Mesendoderm (in vitro differentiated cells): Measurements from ENCODE around the gene CTIF.

Source experiments
- DNase-seq: peaks from one replicate; pipeline ENCODE4 v3.0.0; 2013
- H2AK5ac ChIP-seq: 2 replicates; pipeline ENCODE4 v1.6.1; 2013; ENCODE audit warnings: low read length, inconsistent platforms
- H2BK120ac ChIP-seq: 2 replicates; pipeline ENCODE4 v1.6.1; 2013; ENCODE audit warnings: low read depth, mild to moderate bottlenecking, low read length, moderate library complexity, mixed read lengths
- H2BK15ac ChIP-seq: replicated peaks from 2 replicates; pipeline ENCODE4 v1.6.1; 2013; ENCODE audit warnings: low read depth, mild to moderate bottlenecking, moderate library complexity
- H2BK5ac ChIP-seq: 2 replicates; pipeline ENCODE4 v1.6.1; 2013; ENCODE audit warnings: low read length, inconsistent platforms
- H3K18ac ChIP-seq: 2 replicates; pipeline ENCODE4 v1.6.1; 2013; ENCODE audit warnings: mild to moderate bottlenecking, low read length, mixed read lengths
- H3K23ac ChIP-seq: one replicate; pipeline ENCODE4 v1.6.1; 2013; ENCODE audit warnings: low read length
- H3K27ac ChIP-seq: 2 replicates; pipeline ENCODE4 v1.5.1; 2013; ENCODE audit warnings: low read depth, mild to moderate bottlenecking, inconsistent platforms, low read length, moderate library complexity
- H3K27me3 ChIP-seq: 2 replicates; pipeline ENCODE4 v1.6.1; 2013; ENCODE audit warnings: low read length, control low read depth, mild to moderate bottlenecking, inconsistent platforms; ENCODE audit not compliant: insufficient read depth, poor library complexity
- H3K36me3 ChIP-seq: 2 replicates; pipeline ENCODE4 v1.6.1; 2013; ENCODE audit warnings: low read length, inconsistent platforms; ENCODE audit not compliant: control insufficient read depth, insufficient read depth
- H3K4ac ChIP-seq: one replicate; pipeline ENCODE4 v1.6.1; 2013; ENCODE audit warnings: low read depth, mild to moderate bottlenecking, low read length, moderate library complexity
- H3K4me1 ChIP-seq: 2 replicates; pipeline ENCODE4 v1.6.1; 2013; ENCODE audit warnings: low read depth, low read length, inconsistent platforms; ENCODE audit not compliant: control insufficient read depth
- H3K4me2 ChIP-seq: 2 replicates; pipeline ENCODE4 v1.6.1; 2013; ENCODE audit warnings: low read length
- H3K4me3 ChIP-seq: 2 replicates; pipeline ENCODE4 v1.5.1; 2013; ENCODE audit warnings: mild to moderate bottlenecking, low read length
- H3K56ac ChIP-seq: one replicate; pipeline ENCODE4 v1.6.1; 2013; ENCODE audit warnings: low read length
- H3K79me1 ChIP-seq: 2 replicates; pipeline ENCODE4 v1.6.1; 2013; ENCODE audit warnings: low read length, inconsistent platforms
- H3K79me2 ChIP-seq: 2 replicates; pipeline ENCODE4 v1.6.1; 2013; ENCODE audit warnings: mild to moderate bottlenecking, low read length; ENCODE audit not compliant: control insufficient read depth, insufficient read depth
- H3K9ac ChIP-seq: 2 replicates; pipeline ENCODE4 v1.6.1; 2013; ENCODE audit warnings: low read length, inconsistent platforms
- H4K5ac ChIP-seq: one replicate; pipeline ENCODE4 v1.6.1; 2013; ENCODE audit warnings: low read length
- H4K8ac ChIP-seq: one replicate; pipeline ENCODE4 v1.6.1; 2013; ENCODE audit warnings: low read depth, mild to moderate bottlenecking, control low read depth, low read length, moderate library complexity
- WGBS: extraction: QIAGEN DNeasy Blood & Tissue Kit; methylation state at CpG from one replicate; pipeline ENCODE4 v1.1.7; 2013; ENCODE audit warnings: low lambda C conversion rate, missing lambda C conversion rate; ENCODE audit not compliant: insufficient coverage; ENCODE audit errors: extremely low coverage; 5-methylcytosine and 5-hydroxymethylcytosine counted together

The CTIF gene

GRCh38 chr18:48570313-48570712 lies 31.5 kb downstream of the CTIF start:
- H3K36me3 ChIP-seq, result no peaks in the 10 kb centered on the region
- H3K79me2 ChIP-seq, result no peaks in the 10 kb centered on the region
- peak overlapping the region; percentile 45 for H3K56ac ChIP-seq
- no peak overlapping the region for H4K8ac ChIP-seq
- H3K9ac ChIP-seq, result no peak overlapping the region
- no peaks in the 10 kb centered on the region for H3K4me1 ChIP-seq
- no peak overlapping the region for H3K4ac ChIP-seq
- H4K5ac ChIP-seq, result no peak overlapping the region
- no peak overlapping the region for H3K18ac ChIP-seq
- peak overlapping the region; percentile 6 for H3K23ac ChIP-seq
- H2BK15ac ChIP-seq, result no peak overlapping the region
- H3K4me2 ChIP-seq, result no peak overlapping the region
- no peak overlapping the region for H3K4me3 ChIP-seq
- WGBS, result no CpG with 5 or more reads among the region's 6 CpGs
- no peak overlapping the region for H2AK5ac ChIP-seq
- no peaks in the 10 kb centered on the region for H3K27me3 ChIP-seq
- H3K27ac ChIP-seq, result no peak overlapping the region
- no peak for DNase-seq
- no peak overlapping the region for H2BK5ac ChIP-seq
- peaks cover 5% of the 10 kb centered on the region for H3K79me1 ChIP-seq
- no peak overlapping the region for H2BK120ac ChIP-seq

- no peak overlapping the region for H2BK15ac ChIP-seq
- no peaks in the 10 kb centered on the region for H3K79me2 ChIP-seq
- H3K4me1 ChIP-seq, result no peaks in the 10 kb centered on the region
- no peak overlapping the region for H4K5ac ChIP-seq
- H3K56ac ChIP-seq, result no peak overlapping the region
- H3K36me3 ChIP-seq, result no peaks in the 10 kb centered on the region
- H3K4me3 ChIP-seq, result no peak overlapping the region
- no peak overlapping the region for H3K4me2 ChIP-seq
- no peak overlapping the region for H4K8ac ChIP-seq
- WGBS, result no CpG with 5 or more reads among the region's 3 CpGs
- no peak overlapping the region for H3K9ac ChIP-seq
- no peak overlapping the region for H2BK5ac ChIP-seq
- H3K79me1 ChIP-seq, result peaks cover 5% of the 10 kb centered on the region
- DNase-seq, result no peak
- no peak overlapping the region for H2BK120ac ChIP-seq
- H2AK5ac ChIP-seq, result no peak overlapping the region
- H3K27ac ChIP-seq, result no peak overlapping the region
- no peak overlapping the region for H3K23ac ChIP-seq
- no peak overlapping the region for H3K18ac ChIP-seq
- H3K4ac ChIP-seq, result no peak overlapping the region
- H3K27me3 ChIP-seq, result no peaks in the 10 kb centered on the region
These were observed 33.0 kb downstream of the CTIF start for GRCh38 chr18:48571639-48572384.

DNA sequence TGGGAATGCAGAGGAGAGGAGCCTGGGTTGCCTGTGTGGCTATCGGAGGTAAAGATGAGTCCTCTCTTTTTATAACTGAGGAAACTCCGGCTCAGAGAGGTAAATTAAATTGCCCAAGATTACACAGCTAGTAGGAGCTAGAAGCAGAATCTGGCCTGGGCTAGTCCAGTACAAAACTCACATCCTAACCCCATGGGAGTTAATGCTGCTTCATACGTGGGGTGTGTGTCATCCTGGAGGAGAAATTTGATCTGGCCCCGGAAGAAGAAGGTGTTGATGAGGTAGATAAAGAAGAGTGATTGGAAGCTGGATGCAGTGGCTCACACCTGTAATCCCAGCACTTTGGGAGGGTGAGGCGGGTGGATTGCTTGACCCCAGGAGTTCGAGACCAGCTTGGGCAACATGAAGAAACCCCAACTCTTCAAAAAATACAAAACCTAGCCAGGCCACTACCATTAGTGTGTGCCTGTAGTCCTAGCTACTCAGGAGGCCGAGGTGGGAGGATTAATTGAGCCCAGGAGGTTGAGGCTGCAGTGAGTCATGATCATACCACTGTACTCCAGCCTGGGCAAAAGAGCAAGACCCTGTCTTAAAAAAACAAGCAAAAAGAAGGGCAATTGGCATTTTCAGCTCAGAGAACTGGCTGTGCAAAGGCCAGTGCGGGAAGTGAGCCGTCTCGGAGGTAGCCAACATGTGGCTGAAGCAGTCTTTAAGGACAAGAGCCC lies 33.7 kb downstream of the CTIF start:
- H3K79me2 ChIP-seq, result no peaks in the 10 kb centered on the region
- H4K5ac ChIP-seq, result no peak overlapping the region
- H3K27ac ChIP-seq, result no peak overlapping the region
- no peak overlapping the region for H3K4me3 ChIP-seq
- H2BK5ac ChIP-seq, result no peak overlapping the region
- H3K56ac ChIP-seq, result no peak overlapping the region
- H3K27me3 ChIP-seq, result no peaks in the 10 kb centered on the region
- H3K18ac ChIP-seq, result no peak overlapping the region
- H3K79me1 ChIP-seq, result peaks cover 4% of the 10 kb centered on the region
- WGBS, result no CpG with 5 or more reads among the region's 10 CpGs
- H2BK15ac ChIP-seq, result no peak overlapping the region
- DNase-seq, result no peak
- H3K4me2 ChIP-seq, result no peak overlapping the region
- no peak overlapping the region for H2AK5ac ChIP-seq
- no peak overlapping the region for H4K8ac ChIP-seq
- no peak overlapping the region for H3K9ac ChIP-seq
- no peaks in the 10 kb centered on the region for H3K4me1 ChIP-seq
- no peaks in the 10 kb centered on the region for H3K36me3 ChIP-seq
- no peak overlapping the region for H2BK120ac ChIP-seq
- no peak overlapping the region for H3K23ac ChIP-seq
- H3K4ac ChIP-seq, result no peak overlapping the region

GRCh38 chr18:48573632-48574283 lies 34.9 kb downstream of the CTIF start:
- Histone ChIP-seq H2AK5ac (no peak overlapping the region), H3K79me2 (no peaks in the 10 kb centered on the region), H2BK5ac (no peak overlapping the region), H3K4ac (no peak overlapping the region), H2BK120ac (no peak overlapping the region), H3K4me3 (no peak overlapping the region), H3K9ac (no peak overlapping the region), H2BK15ac (no peak overlapping the region), H3K36me3 (no peaks in the 10 kb centered on the region), H3K79me1 (peaks cover 4% of the 10 kb centered on the region), H3K27me3 (no peaks in the 10 kb centered on the region), H3K23ac (no peak overlapping the region), H4K5ac (no peak overlapping the region), H3K4me1 (no peaks in the 10 kb centered on the region), H3K18ac (no peak overlapping the region), H3K56ac (no peak overlapping the region), H4K8ac (no peak overlapping the region), H3K4me2 (no peak overlapping the region), H3K27ac (no peak overlapping the region)
- no CpG with 5 or more reads among the region's 14 CpGs for WGBS
- peak; percentile 57 for DNase-seq

DNA sequence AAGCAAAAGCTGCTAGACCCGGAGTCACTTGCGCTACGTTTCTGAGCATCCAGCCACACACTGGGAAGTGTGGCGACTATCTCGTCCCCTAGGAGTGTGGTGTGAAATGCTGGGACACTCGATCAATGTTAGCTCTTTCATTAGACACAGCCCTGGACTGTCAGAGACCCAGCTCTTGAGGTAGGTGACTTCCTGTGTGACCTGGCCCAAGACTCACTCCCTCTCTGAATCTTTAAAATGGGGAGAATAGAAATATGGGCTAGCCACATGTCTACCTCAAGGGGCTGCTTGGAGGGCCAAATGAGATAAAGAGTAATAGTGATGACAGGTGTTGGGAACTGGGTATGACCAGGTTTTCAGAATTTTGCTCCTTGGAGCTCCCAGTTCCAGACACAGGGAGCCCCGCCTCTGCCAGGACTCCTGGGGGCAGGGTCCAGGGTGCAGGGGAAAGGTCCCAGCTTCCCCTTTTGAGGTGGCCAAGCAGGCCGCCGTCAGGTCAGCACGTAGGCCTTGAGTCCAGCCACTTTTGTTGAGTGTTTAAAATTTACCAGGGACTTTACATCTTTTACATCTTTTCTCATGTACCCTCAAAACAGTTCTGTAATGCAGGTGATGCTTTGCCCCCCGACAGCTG lies 36.0 kb downstream of the CTIF start:
- no peak overlapping the region for H2BK120ac ChIP-seq
- H4K5ac ChIP-seq, result no peak overlapping the region
- H3K79me2 ChIP-seq, result no peaks in the 10 kb centered on the region
- no peaks in the 10 kb centered on the region for H3K36me3 ChIP-seq
- H2AK5ac ChIP-seq, result no peak overlapping the region
- H3K4ac ChIP-seq, result no peak overlapping the region
- no peak overlapping the region for H2BK5ac ChIP-seq
- H3K27me3 ChIP-seq, result no peaks in the 10 kb centered on the region
- H3K9ac ChIP-seq, result no peak overlapping the region
- H3K23ac ChIP-seq, result no peak overlapping the region
- peaks cover 3% of the 10 kb centered on the region for H3K79me1 ChIP-seq
- no peak overlapping the region for H2BK15ac ChIP-seq
- no peak overlapping the region for H3K4me2 ChIP-seq
- H3K18ac ChIP-seq, result no peak overlapping the region
- no peak for DNase-seq
- no CpG with 5 or more reads among the region's 11 CpGs for WGBS
- H3K56ac ChIP-seq, result no peak overlapping the region
- no peaks in the 10 kb centered on the region for H3K4me1 ChIP-seq
- H4K8ac ChIP-seq, result no peak overlapping the region
- no peak overlapping the region for H3K4me3 ChIP-seq
- H3K27ac ChIP-seq, result no peak overlapping the region
